ENCODE measurements around the gene FOXP2. TPM values are rescaled to one million over a fixed set of nuclear protein-coding genes. Genes with fewer than 3 reads are reported as not detected.

FOXP2 gene
- total and polyA plus RNA-seq, 2 donors (not counting 1 experiment from before 2014, with no cell fraction given): not detected

GRCh38 chr7:114740095-114740494, 325.5 kb downstream of the FOXP2 start:
- no peaks in the 10 kb centered on the region for H3K27me3 ChIP-seq (replicated peaks in 1 of 4; ENCODE audit: control extremely low read depth in 1 of 4, control insufficient read depth in 3 of 4, insufficient read depth in 4 of 4, low read length in 3 of 4)
- no peaks in the 10 kb centered on the region for H3K4me1 ChIP-seq (ENCODE audit: control insufficient read depth in 2 of 2, insufficient read depth in 2 of 2, low read length in 2 of 2)
- CTCF ChIA-PET: no interaction called here
- no peaks in the 10 kb centered on the region for H4K20me1 ChIP-seq (ENCODE audit: control insufficient read depth, insufficient read depth, low read length, poor library complexity, severe bottlenecking)
- H3K4me3 ChIP-seq (ENCODE audit: control extremely low read depth in 1 of 5, extremely low read depth in 1 of 5, insufficient read depth in 1 of 5, low read depth in 2 of 5, low read length in 4 of 5): no peak overlapping the region
- no peaks in the 10 kb centered on the region for H3K4me1 Mint-ChIP-seq
- no peak for TF ChIP-seq CTCF (IDR thresholded peaks at IDR 0.05)
- TF ChIP-seq EZH2 (IDR thresholded peaks at IDR 0.05; ENCODE audit: borderline replicate concordance, insufficient read depth, low read depth, low read length, poor library complexity, severe bottlenecking): no peak
- no peaks in the 10 kb centered on the region for H3K36me3 ChIP-seq (replicated peaks in 1 of 2; ENCODE audit: control extremely low read depth in 1 of 2, control insufficient read depth in 1 of 2, extremely low read depth in 1 of 2, insufficient read depth in 2 of 2, low read length in 1 of 2)
- H2AFZ ChIP-seq (ENCODE audit: insufficient read depth, low read depth, low read length, poor library complexity, severe bottlenecking): no peak overlapping the region
- no peaks in the 10 kb centered on the region for H3K9me3 ChIP-seq (ENCODE audit: control extremely low read depth in 1 of 3, control insufficient read depth in 2 of 3, insufficient read depth in 1 of 3, low read length in 2 of 3)
- 78% methylated on average over 1 of the region's 2 CpGs for WGBS (ENCODE audit: insufficient coverage)
- no peak overlapping the region for H3K27ac ChIP-seq (ENCODE audit: low read length in 2 of 2)
- H3K27me3 Mint-ChIP-seq: no peaks in the 10 kb centered on the region
- H3K9me3 Mint-ChIP-seq (ENCODE audit: insufficient read depth): no peaks in the 10 kb centered on the region
- H3K9ac ChIP-seq (ENCODE audit: low read length): no peak overlapping the region
- H3K4me2 ChIP-seq (replicated peaks; ENCODE audit: low read depth, low read length, poor library complexity, severe bottlenecking): no peak overlapping the region
- intact Hi-C loops (cut with micrococcal nuclease): no loop called here
- H3K27ac Mint-ChIP-seq: no peak overlapping the region
- DNase-seq (no peak), ATAC-seq (ENCODE audit: low read depth) (no peak)
- H3K4me3 Mint-ChIP-seq: no peak overlapping the region
- POLR2A ChIA-PET: no interaction called here
- H3K79me2 ChIP-seq (ENCODE audit: control insufficient read depth, insufficient read depth, low read length): no peaks in the 10 kb centered on the region

- H3K27me3 ChIP-seq (replicated peaks in 1 of 4; ENCODE audit: control extremely low read depth in 1 of 4, control insufficient read depth in 3 of 4, insufficient read depth in 4 of 4, low read length in 3 of 4): no peaks in the 10 kb centered on the region
- Mint-ChIP-seq H3K9me3 (ENCODE audit: insufficient read depth) (no peaks in the 10 kb centered on the region), H3K4me1 (no peaks in the 10 kb centered on the region), H3K4me3 (no peak overlapping the region), H3K27me3 (no peaks in the 10 kb centered on the region), H3K27ac (no peak overlapping the region)
- ATAC-seq (ENCODE audit: low read depth) (no peak), DNase-seq (no peak)
- ChIA-PET CTCF (no interaction called here), POLR2A (no interaction called here)
- no peak overlapping the region for H3K9ac ChIP-seq (ENCODE audit: low read length)
- H2AFZ ChIP-seq (ENCODE audit: insufficient read depth, low read depth, low read length, poor library complexity, severe bottlenecking): no peak overlapping the region
- no peak overlapping the region for H3K4me2 ChIP-seq (replicated peaks; ENCODE audit: low read depth, low read length, poor library complexity, severe bottlenecking)
- WGBS (ENCODE audit: insufficient coverage): 76% methylated on average over 5 of the region's 7 CpGs
- no peak overlapping the region for H3K27ac ChIP-seq (ENCODE audit: low read length in 2 of 2)
- no peak overlapping the region for H3K4me3 ChIP-seq (ENCODE audit: control extremely low read depth in 1 of 5, extremely low read depth in 1 of 5, insufficient read depth in 1 of 5, low read depth in 2 of 5, low read length in 4 of 5)
- no peaks in the 10 kb centered on the region for H3K36me3 ChIP-seq (replicated peaks in 1 of 2; ENCODE audit: control extremely low read depth in 1 of 2, control insufficient read depth in 1 of 2, extremely low read depth in 1 of 2, insufficient read depth in 2 of 2, low read length in 1 of 2)
- H3K4me1 ChIP-seq (ENCODE audit: control insufficient read depth in 2 of 2, insufficient read depth in 2 of 2, low read length in 2 of 2): no peaks in the 10 kb centered on the region
- no peaks in the 10 kb centered on the region for H4K20me1 ChIP-seq (ENCODE audit: control insufficient read depth, insufficient read depth, low read length, poor library complexity, severe bottlenecking)
- H3K9me3 ChIP-seq (ENCODE audit: control extremely low read depth in 1 of 3, control insufficient read depth in 2 of 3, insufficient read depth in 1 of 3, low read length in 2 of 3): no peaks in the 10 kb centered on the region
- intact Hi-C loops (cut with micrococcal nuclease): no loop called here
- no peaks in the 10 kb centered on the region for H3K79me2 ChIP-seq (ENCODE audit: control insufficient read depth, insufficient read depth, low read length)
- TF ChIP-seq EZH2 (IDR thresholded peaks at IDR 0.05; ENCODE audit: borderline replicate concordance, insufficient read depth, low read depth, low read length, poor library complexity, severe bottlenecking) (no peak), CTCF (IDR thresholded peaks at IDR 0.05) (no peak)
Measured at GRCh38 chr7:114740941-114741340, 326.3 kb downstream of the FOXP2 start.

Measured in B cell (primary cell).